Measurements from ENCODE around the gene SERPINA7. TPM values are rescaled to one million over a fixed set of nuclear protein-coding genes. Genes with fewer than 3 reads are reported as not detected.
"Not testable (repeated sequence)": the region's sequence is repeated elsewhere in the genome, so short reads cannot be mapped to it uniquely, and the experiment has no call there.

SERPINA7 gene
- polyA plus RNA-seq, 3 donors from 2014 or later: not detected

GRCh38 chrX:106005684-106006083, 32.8 kb downstream of the SERPINA7 start:
- peaks cover 0 to 4% (median under 1%) of the 10 kb centered on the region in 6 donors for H3K9me3 Mint-ChIP-seq
- H3K27ac Mint-ChIP-seq: no peak overlapping the region
- no peaks in the 10 kb centered on the region for H3K4me1 Mint-ChIP-seq
- H3K36me3 Mint-ChIP-seq: no peaks in the 10 kb centered on the region
- DNase-seq: no peak
- H3K4me3 Mint-ChIP-seq: no peak overlapping the region
- H3K27me3 Mint-ChIP-seq (ENCODE audit: low read depth in 3 of 3): peaks cover 0 to 5% (median 1%) of the 10 kb centered on the region in 3 donors

DNA sequence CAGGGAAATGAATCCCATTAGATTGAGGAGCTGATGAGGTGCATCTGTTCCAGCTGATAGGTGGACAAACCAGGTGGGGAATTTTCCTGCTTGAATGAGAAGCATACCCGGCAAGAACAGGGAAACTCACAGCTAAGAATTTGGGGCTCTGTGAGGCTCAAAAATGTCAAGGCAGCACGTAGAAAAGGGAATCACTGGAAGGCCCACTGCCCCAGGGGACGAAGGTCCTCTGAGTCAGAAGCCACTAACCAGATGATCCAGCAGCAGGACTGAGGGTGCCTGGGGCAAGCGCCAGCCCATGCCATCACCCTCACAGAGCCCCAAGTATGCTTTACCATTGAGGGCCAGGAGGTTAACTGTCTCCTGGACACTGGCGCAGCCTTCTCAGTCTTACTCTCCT, 37.9 kb downstream of the SERPINA7 start:
- not testable (repeated sequence) for H3K27ac Mint-ChIP-seq; DNase-seq; H3K4me1 Mint-ChIP-seq; H3K4me3 Mint-ChIP-seq; H3K9me3 Mint-ChIP-seq; H3K36me3 Mint-ChIP-seq; H3K27me3 Mint-ChIP-seq (ENCODE audit: low read depth in 3 of 3)

DNA sequence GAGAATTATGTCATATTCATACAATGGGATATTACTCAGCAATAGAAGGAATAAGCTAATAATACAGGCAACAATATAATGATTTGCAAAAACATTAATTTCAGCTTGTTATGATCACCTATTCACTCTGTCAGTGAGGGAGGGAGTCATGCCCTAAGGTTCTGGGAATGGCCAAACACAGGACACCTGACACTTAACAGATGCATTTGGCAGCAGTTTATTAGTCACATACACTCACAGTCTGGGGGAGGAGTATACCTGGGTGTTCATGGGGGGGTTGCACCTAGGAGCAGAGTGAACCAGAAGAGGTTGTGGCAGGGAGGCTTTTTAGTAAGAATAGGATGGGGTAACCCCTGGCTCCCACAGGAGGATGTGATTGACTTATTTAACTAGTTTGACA, 38.3 kb downstream of the SERPINA7 start:
- Mint-ChIP-seq H3K4me1 (no peaks in the 10 kb centered on the region), H3K27me3 (ENCODE audit: low read depth in 3 of 3) (peaks cover 0 to 3% (median 2%) of the 10 kb centered on the region in 3 donors), H3K9me3 (peaks cover 0 to 4% (median 0%) of the 10 kb centered on the region in 6 donors), H3K36me3 (no peaks in the 10 kb centered on the region), H3K27ac (no peak overlapping the region), H3K4me3 (no peak overlapping the region)
- no peak for DNase-seq

DNA sequence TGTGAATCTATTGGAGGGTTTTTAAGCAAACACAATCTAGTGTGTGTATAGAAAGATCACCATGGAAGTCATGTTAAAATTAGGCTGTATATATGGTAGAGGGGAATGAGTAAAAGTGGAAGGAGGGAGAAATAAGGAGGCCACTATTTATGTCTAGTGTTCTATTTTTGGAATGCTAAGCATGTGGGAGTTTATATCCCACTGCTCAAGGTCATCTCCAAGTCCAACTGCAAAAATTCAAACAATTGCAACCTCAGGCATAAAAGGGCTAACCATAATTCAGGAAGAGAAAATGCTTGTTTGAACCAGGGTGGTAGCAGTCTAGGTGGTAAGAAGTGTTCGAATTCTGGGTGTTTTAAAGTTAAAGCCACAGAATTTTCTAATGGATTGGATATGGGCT, 39.2 kb downstream of the SERPINA7 start:
- Mint-ChIP-seq H3K27ac (no peak overlapping the region), H3K9me3 (peaks cover 0 to under 1% (median 0%) of the 10 kb centered on the region in 6 donors), H3K4me1 (no peaks in the 10 kb centered on the region), H3K4me3 (no peak overlapping the region), H3K36me3 (no peaks in the 10 kb centered on the region), H3K27me3 (ENCODE audit: low read depth in 3 of 3) (peaks cover 0 to 2% (median 1%) of the 10 kb centered on the region in 3 donors)
- DNase-seq: no peak

- not testable (repeated sequence) for H3K4me3 Mint-ChIP-seq; DNase-seq; H3K27ac Mint-ChIP-seq; H3K9me3 Mint-ChIP-seq; H3K4me1 Mint-ChIP-seq; H3K27me3 Mint-ChIP-seq (ENCODE audit: low read depth in 3 of 3); H3K36me3 Mint-ChIP-seq
Measured at GRCh38 chrX:105988487-105988886, 50.0 kb downstream of the SERPINA7 start.

Other genes with a start within 250 kb of the SERPINA7 start
- not detected for gene NRK, start 216.2 kb downstream of the SERPINA7 start, polyA plus RNA-seq
- not detected for gene PWWP3B, start 129.6 kb upstream of the SERPINA7 start, polyA plus RNA-seq

Data from immature natural killer cell (primary cell).